ENCODE measurements around the gene IZUMO4.

GRCh38 chr19:2140138-2140569 lies 43.4 kb downstream of the IZUMO4 start:
- TF ChIP-seq, protein P1, sequence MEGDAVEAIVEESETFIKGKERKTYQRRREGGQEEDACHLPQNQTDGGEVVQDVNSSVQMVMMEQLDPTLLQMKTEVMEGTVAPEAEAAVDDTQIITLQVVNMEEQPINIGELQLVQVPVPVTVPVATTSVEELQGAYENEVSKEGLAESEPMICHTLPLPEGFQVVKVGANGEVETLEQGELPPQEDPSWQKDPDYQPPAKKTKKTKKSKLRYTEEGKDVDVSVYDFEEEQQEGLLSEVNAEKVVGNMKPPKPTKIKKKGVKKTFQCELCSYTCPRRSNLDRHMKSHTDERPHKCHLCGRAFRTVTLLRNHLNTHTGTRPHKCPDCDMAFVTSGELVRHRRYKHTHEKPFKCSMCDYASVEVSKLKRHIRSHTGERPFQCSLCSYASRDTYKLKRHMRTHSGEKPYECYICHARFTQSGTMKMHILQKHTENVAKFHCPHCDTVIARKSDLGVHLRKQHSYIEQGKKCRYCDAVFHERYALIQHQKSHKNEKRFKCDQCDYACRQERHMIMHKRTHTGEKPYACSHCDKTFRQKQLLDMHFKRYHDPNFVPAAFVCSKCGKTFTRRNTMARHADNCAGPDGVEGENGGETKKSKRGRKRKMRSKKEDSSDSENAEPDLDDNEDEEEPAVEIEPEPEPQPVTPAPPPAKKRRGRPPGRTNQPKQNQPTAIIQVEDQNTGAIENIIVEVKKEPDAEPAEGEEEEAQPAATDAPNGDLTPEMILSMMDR (conservative IDR thresholded peaks at IDR 0.05), result no peak
- no peak for TF ChIP-seq EZH2 (IDR thresholded peaks at IDR 0.05; ENCODE audit: low read depth)

All from PC-9 (cell line).